Activated CD8-positive, alpha-beta memory T cell treated with anti-CD3 and anti-CD28 coated beads for 1 hour (primary cell): ENCODE measurements around the gene NBAS.
"Not testable (repeated sequence)": the region's sequence is repeated elsewhere in the genome, so short reads cannot be mapped to it uniquely, and the experiment has no call there.

Source experiments
- DNase-seq, 2 donors: peaks; one replicate each; pipeline ENCODE4 v3.0.0-alpha.2; 2020; ENCODE audit warnings: low read depth in 1 of 2; ENCODE audit errors: extremely low read depth in 1 of 2

Gene NBAS

DNA sequence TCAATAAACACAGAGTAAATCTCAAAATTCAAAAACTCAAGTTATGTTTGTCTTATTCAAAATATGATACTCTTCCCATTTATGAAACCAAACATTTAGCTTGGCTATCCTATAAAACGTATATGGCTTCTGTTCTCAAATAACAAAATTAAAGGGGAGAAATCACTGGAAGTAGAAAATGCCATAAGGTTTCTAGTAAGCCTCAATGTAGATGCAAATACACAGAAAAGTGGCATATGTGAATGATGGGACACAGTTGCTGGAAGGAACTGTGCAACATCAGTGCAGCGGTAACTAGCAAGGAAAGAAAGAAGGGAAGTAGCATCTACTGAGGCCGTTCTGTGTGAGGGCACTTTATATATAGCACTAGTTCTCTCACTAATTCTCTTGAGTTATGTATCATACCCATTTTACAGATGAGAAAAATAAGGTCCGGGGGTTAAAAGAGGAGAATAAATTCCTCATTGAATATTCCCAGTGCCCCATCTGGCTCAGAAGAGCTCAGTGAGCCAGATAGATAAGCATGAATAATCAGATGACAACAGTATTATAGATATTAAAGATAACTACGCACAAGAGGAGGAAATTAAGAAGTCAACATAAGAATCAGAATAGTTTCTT lies 27.2 kb downstream of the NBAS start:
- DNase-seq: no peak

DNA sequence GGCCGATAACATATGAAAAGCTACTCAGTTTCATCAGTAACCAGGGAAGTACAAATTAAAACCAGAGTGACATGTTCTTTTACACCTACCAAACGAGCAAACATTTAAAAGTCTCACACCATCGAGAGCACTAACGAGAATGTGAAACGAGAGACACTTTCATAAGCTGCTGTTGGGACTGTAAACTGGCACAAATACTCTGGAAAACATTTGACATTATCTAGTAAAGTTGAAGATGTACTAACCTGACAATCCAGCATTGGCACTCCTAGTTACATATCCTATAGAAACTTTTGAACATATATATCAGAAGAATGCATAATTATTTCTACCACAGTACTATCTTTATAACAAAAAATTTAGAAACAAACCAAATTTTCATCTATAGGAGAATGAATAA lies 28.1 kb downstream of the NBAS start:
- DNase-seq: no peak

DNA sequence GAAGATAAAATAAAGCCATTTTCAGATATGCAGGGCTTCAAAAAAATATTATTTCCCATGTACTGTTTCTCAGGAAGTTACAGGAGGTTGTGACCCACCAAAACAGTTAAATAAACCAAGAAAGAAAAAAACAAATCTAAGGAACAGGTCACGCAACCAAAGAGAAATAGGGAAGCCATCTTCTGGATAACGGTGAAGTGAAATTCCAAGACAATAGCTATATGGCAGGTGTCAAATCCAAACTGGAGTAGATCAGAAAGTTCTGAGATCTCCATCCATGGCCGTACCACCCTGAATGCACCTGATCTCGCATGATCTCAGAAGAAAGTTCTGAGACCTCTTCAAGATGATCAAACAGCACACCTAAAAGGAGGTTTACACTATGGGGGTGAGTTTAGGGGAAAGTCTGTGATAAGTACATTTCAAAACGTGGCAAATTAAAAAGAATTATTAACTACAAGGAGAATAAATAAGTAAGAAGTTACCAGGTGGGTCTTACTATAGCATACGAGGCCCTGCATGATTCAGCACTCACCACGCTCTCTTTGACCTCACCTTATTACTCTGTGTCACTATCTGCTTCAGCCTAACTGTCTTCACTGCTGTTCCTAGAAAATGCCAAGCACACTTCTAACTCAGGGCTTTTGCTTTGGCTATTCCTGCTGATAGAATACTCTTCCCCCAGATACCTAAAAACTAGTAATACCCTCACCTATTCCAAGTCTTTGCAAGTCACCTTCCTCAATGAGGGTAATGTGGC lies 29.9 kb downstream of the NBAS start:
- DNase-seq: no peak

DNA sequence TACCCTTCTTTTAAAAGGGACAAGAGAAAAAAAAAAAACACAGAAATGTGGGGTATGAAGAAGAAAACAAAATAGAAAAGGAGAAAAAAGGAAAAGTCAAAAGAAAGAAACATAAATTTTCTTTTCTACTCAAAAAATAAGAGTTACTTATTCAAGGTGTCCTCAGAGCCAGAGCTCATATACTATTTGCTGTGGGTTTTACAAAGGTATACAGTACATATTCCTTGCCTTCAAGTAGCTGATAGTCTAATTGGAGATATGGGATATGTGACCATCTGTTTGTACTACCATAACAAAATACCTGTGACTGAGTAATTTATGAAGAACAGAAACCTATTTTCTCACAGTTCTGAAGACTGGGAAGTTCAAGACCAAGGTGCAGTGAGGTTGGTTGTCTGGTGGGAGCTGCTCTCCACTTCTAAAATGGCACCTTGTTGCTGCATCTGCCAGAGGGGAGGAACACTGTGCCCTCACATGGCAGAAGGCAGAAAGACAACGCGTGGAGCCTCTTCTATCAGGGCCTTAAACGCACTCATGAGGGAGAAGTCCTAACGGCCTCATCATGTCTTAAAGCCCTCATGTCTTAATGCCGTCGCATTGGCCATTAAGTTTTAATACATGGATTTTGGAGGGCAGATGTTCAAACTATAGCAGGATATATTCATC lies 33.9 kb downstream of the NBAS start:
- no peak for DNase-seq

DNA sequence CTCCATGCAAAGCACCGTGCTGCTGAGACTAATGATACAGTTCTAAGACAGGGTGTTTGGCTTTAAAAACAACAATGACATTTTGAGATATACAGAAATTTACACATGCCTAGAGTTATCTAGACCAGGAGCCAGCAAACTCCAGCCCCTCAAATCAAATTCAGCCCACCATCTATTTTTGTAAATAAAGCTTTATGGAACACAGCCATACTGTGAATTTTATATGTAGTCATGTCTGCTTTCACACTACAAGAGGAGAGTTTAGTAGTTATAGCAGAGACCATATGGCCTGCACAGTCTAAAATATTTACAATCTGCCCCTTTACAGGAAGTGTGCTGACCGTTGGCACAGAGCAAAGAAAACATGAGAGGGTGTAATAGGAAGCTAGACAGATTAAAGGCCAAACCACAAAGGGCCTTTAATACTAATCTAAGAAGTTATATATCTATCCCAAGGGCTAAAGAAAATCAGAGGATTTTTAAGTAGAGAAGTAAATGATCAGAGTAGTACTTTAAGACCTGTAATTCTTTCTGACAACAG lies 39.4 kb downstream of the NBAS start:
- DNase-seq: no peak

DNA sequence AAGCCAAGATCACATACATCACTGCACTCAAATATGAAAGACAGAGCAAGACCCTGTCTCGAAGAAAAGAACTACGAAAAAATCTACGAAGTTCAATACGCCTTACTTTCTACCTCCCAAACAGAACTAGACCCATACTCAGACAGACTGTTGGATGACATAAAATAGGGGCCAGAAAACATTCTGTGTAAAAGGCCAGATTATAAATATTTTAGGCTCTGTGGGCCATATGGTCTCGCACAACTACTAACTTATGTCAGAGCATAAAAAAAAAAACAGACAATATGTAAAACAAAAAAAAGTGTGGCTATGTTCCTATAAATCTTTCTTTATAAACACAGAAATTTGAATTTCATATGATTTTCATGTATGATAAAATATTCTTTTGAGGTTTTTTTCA lies 40.8 kb downstream of the NBAS start:
- no peak for DNase-seq

DNA sequence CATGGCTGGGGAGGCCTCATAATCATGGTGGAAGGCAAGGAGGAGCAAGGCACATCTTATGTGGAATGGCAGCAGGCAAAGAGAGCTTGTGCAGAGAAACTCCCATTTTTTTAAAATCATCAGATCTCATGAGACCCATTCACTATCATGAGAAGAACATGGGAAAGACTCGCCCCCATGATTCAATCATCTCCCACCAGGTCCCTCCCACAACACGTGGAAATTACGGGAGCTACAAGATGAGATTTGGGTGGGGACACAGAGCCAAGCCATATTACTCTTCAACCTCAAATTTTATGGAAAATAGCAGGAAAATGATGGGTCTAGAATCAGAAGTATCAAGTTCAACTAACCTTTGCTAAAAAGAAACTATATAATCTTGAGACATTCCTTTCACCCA lies 42.4 kb downstream of the NBAS start:
- not testable (repeated sequence) for DNase-seq

DNA sequence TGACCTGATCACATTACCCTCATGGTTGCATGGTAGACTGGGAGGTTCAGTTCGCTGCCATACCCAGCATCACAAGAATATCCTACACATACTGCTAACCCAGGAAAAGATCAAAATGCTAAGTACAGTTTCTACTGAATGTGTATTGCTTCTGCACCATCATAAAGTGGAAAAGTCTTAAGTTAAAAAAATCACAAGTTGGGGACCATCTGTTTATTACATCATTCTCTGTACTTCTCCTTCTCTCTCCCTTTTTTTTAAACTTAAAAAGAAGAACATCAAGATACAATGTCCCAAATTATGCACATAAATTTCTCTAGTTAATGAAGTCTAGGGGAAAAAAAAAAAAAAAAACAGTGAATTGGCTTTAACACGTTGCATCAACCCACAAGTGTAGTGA lies 43.3 kb downstream of the NBAS start:
- DNase-seq: no peak

DNA sequence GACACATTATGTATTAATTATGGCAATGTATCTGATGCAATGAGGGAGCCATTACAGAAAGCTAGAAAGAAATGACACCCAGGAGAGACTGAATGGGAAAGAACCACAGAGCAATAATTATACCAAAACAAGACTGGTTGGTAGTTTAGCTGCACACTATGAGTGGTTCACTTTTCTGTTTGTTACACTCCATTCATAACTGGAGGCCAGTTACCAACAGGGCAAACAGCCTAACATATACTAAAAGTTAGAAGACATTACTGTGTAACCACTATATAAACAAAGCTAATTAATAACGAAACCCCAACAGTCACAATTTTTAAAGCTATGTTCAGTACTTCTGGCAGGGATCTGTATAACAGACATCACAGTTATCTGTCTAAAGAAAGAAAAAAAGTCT lies 49.4 kb downstream of the NBAS start:
- DNase-seq: no peak

DNA sequence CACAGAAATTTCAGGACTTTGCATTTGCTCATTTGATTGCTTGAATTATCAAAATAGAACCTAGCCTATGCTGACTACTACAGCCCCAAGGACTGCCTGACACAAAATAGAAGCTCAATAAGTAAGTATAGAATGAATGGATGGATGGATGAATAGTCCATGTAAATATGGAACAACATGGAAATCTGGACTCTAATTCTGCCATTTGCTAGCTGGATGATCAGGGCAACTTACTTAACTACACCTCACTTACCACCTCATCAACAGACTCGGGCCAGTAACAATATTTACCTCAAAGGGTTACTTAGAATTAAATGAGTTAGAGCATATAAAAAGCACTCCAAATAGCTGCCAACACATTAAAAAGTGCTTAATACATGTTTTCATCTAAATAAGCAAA lies 50.6 kb downstream of the NBAS start:
- no peak for DNase-seq

DNA sequence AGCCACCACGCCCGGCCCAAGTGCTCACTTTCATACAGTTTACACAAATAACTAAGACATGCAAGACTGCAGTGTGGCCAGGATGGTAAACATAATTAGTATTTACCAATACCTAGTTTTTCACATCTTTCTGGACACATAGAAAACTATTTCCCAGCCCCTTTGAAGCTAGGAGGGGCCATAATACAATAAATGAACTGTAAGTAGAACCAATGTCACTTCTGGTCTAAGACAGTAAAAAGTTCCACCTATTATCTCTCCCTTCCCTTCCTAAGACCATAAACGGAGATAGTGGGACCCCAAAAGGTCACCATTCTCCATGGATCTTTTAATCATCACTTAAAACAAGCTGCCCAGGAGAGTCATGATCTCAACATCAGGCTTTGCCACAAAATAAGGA lies 51.0 kb downstream of the NBAS start:
- DNase-seq: no peak

DNA sequence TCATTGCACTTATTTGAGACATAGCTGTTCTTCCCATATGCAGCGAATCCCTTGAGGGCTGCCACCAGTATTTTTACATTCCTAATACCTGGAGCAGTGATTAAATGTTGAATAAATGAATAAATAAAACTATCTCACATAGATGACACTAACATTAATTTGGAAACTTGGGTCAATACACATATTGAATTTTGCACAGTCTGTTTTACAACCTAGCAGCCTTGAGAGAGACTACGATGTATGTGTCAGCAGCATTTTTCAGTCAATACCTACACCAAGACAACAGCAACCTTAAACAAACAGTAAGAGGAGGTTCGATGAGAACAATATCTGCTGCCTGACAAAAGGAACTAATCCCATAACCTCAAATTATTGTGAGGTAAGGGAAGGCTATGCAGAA lies 53.4 kb downstream of the NBAS start:
- DNase-seq: no peak

DNA sequence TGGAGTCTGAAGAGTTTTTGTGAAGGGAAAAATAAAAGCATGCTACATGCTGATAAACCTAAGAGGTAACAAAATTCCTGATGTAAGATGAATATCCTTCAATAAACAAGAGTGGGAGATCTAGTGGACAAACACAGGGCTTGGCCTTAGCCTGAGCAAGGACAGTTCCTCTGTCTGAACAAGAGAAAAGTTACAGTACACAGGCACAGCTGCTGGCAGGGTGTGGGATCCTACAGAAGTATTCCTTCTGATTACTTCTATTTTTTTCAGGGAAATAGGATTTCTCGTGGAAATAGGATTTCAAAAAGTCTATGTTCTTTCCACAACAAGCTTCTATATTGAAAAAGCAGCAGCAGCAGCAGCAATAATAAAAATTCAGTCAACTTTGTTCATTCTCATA lies 54.1 kb downstream of the NBAS start:
- no peak for DNase-seq

DNA sequence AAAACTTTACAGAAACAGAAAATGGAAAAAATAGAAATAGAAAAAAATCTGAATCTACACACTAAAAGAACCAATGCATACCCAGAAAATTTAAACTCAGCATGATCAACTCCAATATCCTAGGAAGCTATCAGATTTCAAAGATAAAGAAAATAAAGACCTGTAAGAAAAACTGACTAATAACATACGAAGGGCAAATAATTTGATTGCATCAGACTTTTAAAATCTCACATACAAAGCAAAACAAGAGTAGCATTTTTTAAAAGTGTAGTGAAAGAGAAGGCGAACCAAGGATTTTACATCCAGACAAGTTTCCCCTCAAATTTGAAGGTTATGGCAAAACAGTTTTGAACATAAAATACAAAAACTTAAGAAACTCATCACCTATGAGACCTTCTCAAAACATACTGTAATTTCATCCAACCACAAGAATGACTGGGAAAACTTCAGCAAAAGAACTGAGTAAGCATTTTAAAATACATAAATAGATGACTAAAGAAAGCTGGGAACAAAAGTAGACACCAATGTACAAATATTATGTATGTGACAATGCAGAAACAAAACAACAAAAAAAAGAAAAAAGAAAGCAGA lies 54.8 kb downstream of the NBAS start:
- no peak for DNase-seq

DNA sequence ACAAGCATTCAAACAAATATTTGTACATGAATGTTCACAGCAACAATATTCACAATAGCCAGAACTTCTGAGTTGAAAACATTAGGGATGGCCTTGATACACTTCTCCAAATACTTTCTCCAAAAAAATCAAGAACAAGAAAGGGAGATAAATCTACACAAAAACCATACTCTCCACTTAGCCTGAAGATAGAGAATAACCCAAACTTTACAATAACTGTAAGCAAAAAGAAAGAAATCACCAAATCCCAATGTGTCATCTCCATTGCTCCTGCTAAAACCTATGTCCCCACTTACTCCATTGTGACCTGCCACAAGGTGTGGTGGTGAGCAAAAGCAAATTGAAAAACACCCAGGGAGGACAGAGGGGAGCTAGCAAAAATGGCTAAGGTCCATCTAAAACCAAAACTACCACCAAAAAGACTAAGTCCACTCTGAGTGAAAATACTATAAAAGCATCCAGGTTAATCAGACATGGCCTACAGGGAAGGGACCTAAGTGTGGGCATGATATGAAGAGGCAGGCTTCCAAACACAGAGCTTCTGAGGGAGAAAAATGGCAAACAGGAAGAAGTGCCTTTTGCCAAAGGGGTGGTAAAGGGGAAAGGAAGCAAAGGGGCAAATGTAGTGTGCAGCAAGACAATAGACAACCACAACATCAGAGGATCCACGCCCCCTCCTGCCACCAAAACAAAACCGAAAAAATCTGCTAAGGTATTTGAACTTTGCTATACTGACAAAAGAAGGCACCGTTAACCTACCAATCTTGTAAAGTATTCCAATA lies 56.1 kb downstream of the NBAS start:
- no peak for DNase-seq

DNA sequence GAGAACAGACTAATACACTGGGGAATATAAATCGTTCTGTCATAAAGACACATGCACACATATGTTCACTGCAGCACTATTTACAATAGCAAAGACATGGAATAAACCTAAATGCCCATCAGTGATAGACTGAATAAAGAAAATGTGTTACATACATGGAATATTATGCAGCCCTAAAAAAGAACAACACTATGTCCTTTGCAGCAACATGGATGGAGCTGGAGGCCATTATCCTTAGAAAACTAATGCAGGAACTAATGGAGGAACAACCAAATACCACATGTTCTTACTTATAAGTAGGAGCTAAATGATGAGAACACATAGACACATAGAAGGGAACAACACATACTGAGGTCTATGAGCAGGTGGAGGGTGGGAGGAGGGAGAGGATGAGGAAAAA lies 61.9 kb downstream of the NBAS start:
- DNase-seq: not testable (repeated sequence)

DNA sequence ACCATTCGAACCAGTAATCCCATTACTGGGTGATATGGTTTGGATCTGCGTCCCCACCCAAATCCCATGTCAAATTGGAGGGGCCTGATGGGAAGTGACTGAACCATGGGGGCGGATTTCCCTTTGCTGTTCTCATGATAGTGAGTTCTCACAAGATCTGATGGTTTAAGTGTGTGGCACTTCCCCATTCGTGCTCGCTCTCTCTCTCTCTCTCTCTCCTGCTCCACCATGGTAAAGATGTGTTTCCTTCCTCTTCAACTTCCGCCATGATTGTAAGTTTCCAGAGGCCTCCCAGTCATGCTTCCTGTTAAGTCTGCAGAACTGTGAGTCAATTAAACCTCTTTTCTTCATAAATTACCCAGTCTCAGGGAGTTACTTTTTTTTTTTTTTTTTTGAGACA lies 62.6 kb downstream of the NBAS start:
- no peak for DNase-seq

DNA sequence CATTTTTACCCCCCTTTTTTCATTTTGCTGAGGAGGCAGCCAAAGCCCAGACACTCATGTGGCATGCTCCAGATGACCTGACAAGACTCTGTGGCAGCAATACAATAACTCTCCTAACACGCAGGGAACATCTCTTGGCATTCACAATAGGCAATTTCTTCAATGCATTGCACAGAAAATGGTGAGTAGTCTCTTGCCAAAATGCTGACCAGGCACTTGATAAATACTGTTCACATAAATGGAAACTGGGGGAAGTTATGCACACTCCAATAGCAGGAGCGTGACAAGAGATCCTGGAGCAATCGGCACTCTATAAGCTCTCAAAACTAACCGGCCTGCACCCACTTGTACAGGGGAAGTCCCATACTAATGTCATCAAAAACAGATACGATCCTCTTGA lies 66.3 kb downstream of the NBAS start:
- no peak for DNase-seq

DNA sequence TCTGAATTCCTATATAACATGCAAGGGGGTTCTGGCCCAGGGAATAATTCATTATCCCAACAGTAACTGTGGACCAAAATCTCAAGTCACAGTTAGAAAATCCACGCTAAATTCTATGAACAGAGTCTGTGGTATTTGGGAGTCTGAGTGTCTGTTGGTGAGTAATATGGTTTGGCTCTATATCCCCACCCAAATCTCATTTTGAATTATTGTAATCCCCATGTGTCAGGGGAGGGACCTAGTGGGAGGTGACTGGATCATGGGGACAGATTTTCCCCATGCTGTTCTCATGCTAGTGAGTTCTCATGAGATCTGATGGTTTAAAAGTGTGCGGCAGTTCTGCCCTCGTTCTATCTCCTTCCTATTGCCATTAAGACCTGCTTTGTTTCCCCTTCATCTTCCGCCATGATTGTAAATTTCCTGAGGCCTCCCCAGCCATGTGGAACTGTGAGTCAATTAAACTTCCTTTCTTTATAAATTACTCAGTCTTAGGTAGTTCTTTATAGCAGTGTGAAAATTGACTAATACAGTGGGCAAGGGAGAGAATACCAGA lies 68.3 kb downstream of the NBAS start:
- no peak for DNase-seq

DNA sequence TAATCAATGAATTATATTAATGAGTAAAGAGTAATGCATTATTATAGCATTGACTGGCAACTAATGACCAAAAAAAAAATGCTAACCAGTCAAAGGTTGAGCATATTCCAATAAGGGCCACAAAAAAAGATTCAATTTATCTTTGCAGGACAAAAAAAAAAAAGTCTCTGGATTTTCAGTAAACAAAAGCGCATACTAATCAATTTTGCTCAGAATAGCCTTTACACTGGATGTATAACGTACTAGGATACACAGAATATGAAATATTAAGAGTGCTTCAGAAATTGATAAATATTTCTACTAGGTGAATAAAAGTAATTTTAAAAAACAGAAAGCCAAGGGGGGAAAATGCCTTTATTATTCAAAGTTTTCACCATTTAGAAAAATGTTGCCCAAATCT lies 74.4 kb downstream of the NBAS start:
- DNase-seq: no peak

DNA sequence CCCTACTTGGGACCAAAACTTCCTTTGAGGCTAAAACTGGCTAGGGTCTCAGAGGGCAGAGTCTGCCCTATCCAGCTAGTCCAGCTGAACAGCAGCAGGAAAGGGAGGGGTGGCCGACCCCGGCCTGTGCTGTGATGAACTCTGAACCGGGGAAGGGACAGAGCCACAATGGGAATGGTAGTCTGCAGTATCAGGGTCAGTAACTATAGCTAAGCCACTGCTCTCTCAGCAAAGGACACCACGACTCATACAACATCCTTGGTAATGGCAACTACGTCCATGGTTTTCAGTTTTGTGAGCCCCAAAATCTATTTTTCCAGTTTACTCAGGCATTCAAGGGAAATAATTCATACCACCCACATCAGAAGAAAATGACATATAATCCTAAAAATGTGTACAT lies 75.2 kb downstream of the NBAS start:
- DNase-seq: no peak
